Raji (cell line): ENCODE data around the gene C12orf57.

Experiments used
- POLR2A ChIP-seq: IDR thresholded peaks from 2 replicates; pipeline ENCODE4 v1.6.1; 2011; ENCODE audit warnings: low read depth, low read length, control low read depth; ENCODE audit not compliant: insufficient read depth

Gene C12orf57

GRCh38 chr12:6941782-6942181, 2.0 kb upstream of the C12orf57 start:
- no peak for TF ChIP-seq POLR2A

GRCh38 chr12:6942331-6942665, 1.5 kb upstream of the C12orf57 start:
- TF ChIP-seq POLR2A, result no peak

- TF ChIP-seq POLR2A, result no peak
Observed at GRCh38 chr12:6943389-6943721, 467 bp upstream of the C12orf57 start.

- TF ChIP-seq POLR2A, result no peak; the same call in 1 of the 2 replicates
Observed at GRCh38 chr12:6944381-6945186, 762 bp downstream of the C12orf57 start.

GRCh38 chr12:6945613-6946012, 1.8 kb downstream of the C12orf57 start:
- no peak for TF ChIP-seq POLR2A

- TF ChIP-seq POLR2A, result peak; percentile 37; the same call in 1 of the 2 replicates
Observed at GRCh38 chr12:6946033-6946919, 2.5 kb downstream of the C12orf57 start.

GRCh38 chr12:6946920-6947374, 3.1 kb downstream of the C12orf57 start:
- TF ChIP-seq POLR2A, result no peak

GRCh38 chr12:6947615-6948014, 3.8 kb downstream of the C12orf57 start:
- TF ChIP-seq POLR2A, result no peak

GRCh38 chr12:6948873-6949594, 5.2 kb downstream of the C12orf57 start:
- no peak for TF ChIP-seq POLR2A

- no peak for TF ChIP-seq POLR2A
Observed at GRCh38 chr12:6950401-6950801, 6.6 kb downstream of the C12orf57 start.

GRCh38 chr12:6950811-6951540, 7.2 kb downstream of the C12orf57 start, which contains the start of gene PTPN6:
Gene PTPN6 (plus strand): TSS chr12:6951356. CDS start chr12:6951513, 157 bp downstream.
- TF ChIP-seq POLR2A, result peak; percentile 45; the same call in 1 of the 2 replicates

GRCh38 chr12:6951551-6952120, 7.8 kb downstream of the C12orf57 start:
- TF ChIP-seq POLR2A, result no peak; the same call in 1 of the 2 replicates

- no peak for TF ChIP-seq POLR2A
Observed at GRCh38 chr12:6952121-6952862, 8.5 kb downstream of the C12orf57 start.

GRCh38 chr12:6952863-6953441, 9.1 kb downstream of the C12orf57 start:
- no peak for TF ChIP-seq POLR2A
